Body of pancreas (tissue), 4 donors: ENCODE measurements around the gene TNIK.

Experiments used
- POLR2A ChIP-seq, 3 donors: fragments of 450-650 bp; IDR thresholded peaks; one replicate each; pipeline ENCODE4 v1.6.1; 2016; ENCODE audit warnings: antibody characterized with exemption in 3 of 3, mild to moderate bottlenecking in 2 of 3
- TF ChIP-seq, protein P1 (sequence below), 7 experiments: fragments of 450-650 bp in 4 of 7; fragments of 200-600 bp in 3 of 7; sonication (generic) in 3 of 7; IDR thresholded peaks; one replicate each; pipeline ENCODE4 v1.5.1; 2016 to 2019; ENCODE audit warnings: antibody characterized with exemption in 7 of 7

GRCh38 chr3:171054231-171054630, 406.0 kb downstream of the TNIK start:
- TF ChIP-seq POLR2A (IDR thresholded peaks at IDR 0.05): no peak
- TF ChIP-seq, protein P1, sequence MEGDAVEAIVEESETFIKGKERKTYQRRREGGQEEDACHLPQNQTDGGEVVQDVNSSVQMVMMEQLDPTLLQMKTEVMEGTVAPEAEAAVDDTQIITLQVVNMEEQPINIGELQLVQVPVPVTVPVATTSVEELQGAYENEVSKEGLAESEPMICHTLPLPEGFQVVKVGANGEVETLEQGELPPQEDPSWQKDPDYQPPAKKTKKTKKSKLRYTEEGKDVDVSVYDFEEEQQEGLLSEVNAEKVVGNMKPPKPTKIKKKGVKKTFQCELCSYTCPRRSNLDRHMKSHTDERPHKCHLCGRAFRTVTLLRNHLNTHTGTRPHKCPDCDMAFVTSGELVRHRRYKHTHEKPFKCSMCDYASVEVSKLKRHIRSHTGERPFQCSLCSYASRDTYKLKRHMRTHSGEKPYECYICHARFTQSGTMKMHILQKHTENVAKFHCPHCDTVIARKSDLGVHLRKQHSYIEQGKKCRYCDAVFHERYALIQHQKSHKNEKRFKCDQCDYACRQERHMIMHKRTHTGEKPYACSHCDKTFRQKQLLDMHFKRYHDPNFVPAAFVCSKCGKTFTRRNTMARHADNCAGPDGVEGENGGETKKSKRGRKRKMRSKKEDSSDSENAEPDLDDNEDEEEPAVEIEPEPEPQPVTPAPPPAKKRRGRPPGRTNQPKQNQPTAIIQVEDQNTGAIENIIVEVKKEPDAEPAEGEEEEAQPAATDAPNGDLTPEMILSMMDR (IDR thresholded peaks at IDR 0.05): no peak
